Endothelial cell of umbilical vein (primary cell): ENCODE data around the gene SURF6. TPM values are rescaled to one million over a fixed set of nuclear protein-coding genes. Genes with fewer than 3 reads are reported as not detected.
"Not testable (repeated sequence)": the region's sequence is repeated elsewhere in the genome, so short reads cannot be mapped to it uniquely, and the experiment has no call there.

Source experiments
- BruUV-seq: library from RNA; stranded (reverse); fragments of 400-500 nt; replicated peaks from 2 replicates; lab custom pipeline; 2021; lab: Mats Ljungman, UMichigan
- CTCF ChIA-PET: fragments of 300-600, 350-600 bp; sonication (Branson Sonifier 250); formaldehyde crosslinking; loops from one replicate; lab custom pipeline; 2021; ENCODE audit warnings: antibody characterized with exemption, inconsistent platforms; lab: Charles Lee
- POLR2A ChIA-PET: fragments of 300-600, 350-600 bp; sonication (Branson Sonifier 250); formaldehyde crosslinking; loops from one replicate; lab custom pipeline; 2021; ENCODE audit warnings: antibody characterized with exemption, inconsistent platforms; lab: Charles Lee
- DNase-seq: peaks from one replicate; pipeline ENCODE4 v3.0.0-alpha.2; 2011; ENCODE audit warnings: low read depth, low spot score
- FAIRE-seq: peaks from 2 replicates; lab custom pipeline; 2011; peaks lifted over from hg19 to GRCh38; lab: Jason Lieb, UNC
- H2AFZ ChIP-seq: 2 replicates; pipeline ENCODE4 v1.6.0; 2012; ENCODE audit warnings: low read depth, low read length, control low read depth, inconsistent platforms
- H3K27ac ChIP-seq: 2 replicates; pipeline ENCODE4 v1.5.1; 2011; ENCODE audit warnings: low read depth, mild to moderate bottlenecking, control low read depth, low read length, moderate library complexity; ENCODE audit not compliant: insufficient read depth
- H3K27me3 ChIP-seq, 2 experiments: 2 replicates each; pipeline versions ENCODE4 v1.6.0 to v1.6.1; 2011; ENCODE audit warnings: low read length in 2 of 2, mixed read lengths in 1 of 2; ENCODE audit not compliant: control insufficient read depth in 2 of 2, insufficient read depth in 2 of 2
- H3K36me3 ChIP-seq, 2 experiments: 2 replicates in 1 of 2; 3 replicates in 1 of 2; pipeline ENCODE4 v1.5.1; 2011; ENCODE audit warnings: low read length in 2 of 2, mild to moderate bottlenecking in 1 of 2, moderate library complexity in 1 of 2; ENCODE audit not compliant: control insufficient read depth in 2 of 2, insufficient read depth in 2 of 2; ENCODE audit errors: extremely low read depth in 1 of 2
- H3K4me1 ChIP-seq: 3 replicates; pipeline ENCODE4 v1.5.1; 2011; ENCODE audit warnings: mild to moderate bottlenecking, low read length; ENCODE audit not compliant: control insufficient read depth, insufficient read depth; ENCODE audit errors: extremely low read depth
- H3K4me2 ChIP-seq: 2 replicates; pipeline ENCODE4 v1.6.1; 2011; ENCODE audit warnings: low read length, control low read depth, mixed read lengths; ENCODE audit not compliant: insufficient read depth
- H3K4me3 ChIP-seq, 3 experiments: fragments of 200-600 bp in 1 of 3; sonication (generic), shearing (Covaris generic) in 1 of 3; replicated peaks in 1 of 3; 2 replicates each; pipeline ENCODE4 v1.5.1; 2011 to 2016; ENCODE audit warnings: control low read depth in 3 of 3, low read length in 3 of 3, mild to moderate bottlenecking in 2 of 3, inconsistent platforms in 1 of 3, low read depth in 1 of 3, moderate library complexity in 1 of 3; ENCODE audit not compliant: insufficient read depth in 1 of 3
- H3K79me2 ChIP-seq: 2 replicates; pipeline ENCODE4 v1.6.0; 2012; ENCODE audit warnings: low read length, inconsistent platforms; ENCODE audit not compliant: control insufficient read depth, insufficient read depth
- H3K9ac ChIP-seq: replicated peaks from 2 replicates; pipeline ENCODE3; 2011; ENCODE audit warnings: low read length, control low read depth; ENCODE audit not compliant: insufficient read depth; ENCODE audit errors: extremely low read depth
- H3K9me1 ChIP-seq: replicated peaks from 3 replicates; pipeline ENCODE4 v1.6.0; 2011; ENCODE audit warnings: mild to moderate bottlenecking, low read length; ENCODE audit not compliant: control insufficient read depth, insufficient read depth; ENCODE audit errors: extremely low read depth
- H3K9me3 ChIP-seq: replicated peaks from 2 replicates; pipeline ENCODE4 v1.5.1; 2012; ENCODE audit warnings: low read length, inconsistent platforms; ENCODE audit not compliant: control insufficient read depth, insufficient read depth
- H4K20me1 ChIP-seq: replicated peaks from 2 replicates; pipeline ENCODE3; 2011; ENCODE audit warnings: mild to moderate bottlenecking, low read length; ENCODE audit not compliant: control insufficient read depth, insufficient read depth; ENCODE audit errors: extremely low read depth
- POLR2AphosphoS5 ChIP-seq: IDR thresholded peaks from 2 replicates; pipeline ENCODE4 v1.6.1; 2012; ENCODE audit warnings: low read depth, mild to moderate bottlenecking, control low read depth, low read length, moderate library complexity; ENCODE audit not compliant: insufficient read depth
- dilution Hi-C: fragments of 300-500 bp; cut with MboI; formaldehyde crosslinking; loops from one replicate; pipeline ENCODE4 v1.15.0; 2019; ENCODE audit warnings: low sequenced_read_pairs; ENCODE audit not compliant: extremely low pct_ligation_motif_present
- intact Hi-C: fragments of 100-400 bp; cut with micrococcal nuclease; formaldehyde crosslinking; loops from one replicate; pipeline ENCODE4 v1.10.0; 2022
- polyA plus RNA-seq, 4 experiments: library from polyadenylated mRNA; depleted of rRNA in 3 of 4; stranded (reverse) in 3 of 4; unstranded in 1 of 4; fragments of >200 nt; gene quantifications; 2 replicates each; pipeline versions ENCODE4 v1.2.1 to v1.2.3, GENCODE V29; 2011 to 2012; ENCODE audit warnings: missing spikeins in 1 of 4
- total RNA-seq: library from RNA; stranded (reverse); gene quantifications from 2 replicates; pipeline ENCODE4 v1.2.3, GENCODE V29; 2021
- TF ChIP-seq, protein P1 (sequence below), 2 donors: IDR thresholded peaks; 1 replicate in 1 of 2; 2 replicates in 1 of 2; pipeline ENCODE4 v1.5.1; 2011; ENCODE audit warnings: low read length in 2 of 2, mild to moderate bottlenecking in 2 of 2, moderate library complexity in 2 of 2, control low read depth in 1 of 2, inconsistent platforms in 1 of 2, low read depth in 1 of 2; ENCODE audit not compliant: insufficient read depth in 1 of 2; ENCODE audit errors: extremely low read depth in 1 of 2

Gene SURF6
- total and polyA plus RNA-seq, 2 donors (not counting 3 experiments of a cell fraction or from before 2014, with no cell fraction given): 4.9 to 16.0 TPM

DNA sequence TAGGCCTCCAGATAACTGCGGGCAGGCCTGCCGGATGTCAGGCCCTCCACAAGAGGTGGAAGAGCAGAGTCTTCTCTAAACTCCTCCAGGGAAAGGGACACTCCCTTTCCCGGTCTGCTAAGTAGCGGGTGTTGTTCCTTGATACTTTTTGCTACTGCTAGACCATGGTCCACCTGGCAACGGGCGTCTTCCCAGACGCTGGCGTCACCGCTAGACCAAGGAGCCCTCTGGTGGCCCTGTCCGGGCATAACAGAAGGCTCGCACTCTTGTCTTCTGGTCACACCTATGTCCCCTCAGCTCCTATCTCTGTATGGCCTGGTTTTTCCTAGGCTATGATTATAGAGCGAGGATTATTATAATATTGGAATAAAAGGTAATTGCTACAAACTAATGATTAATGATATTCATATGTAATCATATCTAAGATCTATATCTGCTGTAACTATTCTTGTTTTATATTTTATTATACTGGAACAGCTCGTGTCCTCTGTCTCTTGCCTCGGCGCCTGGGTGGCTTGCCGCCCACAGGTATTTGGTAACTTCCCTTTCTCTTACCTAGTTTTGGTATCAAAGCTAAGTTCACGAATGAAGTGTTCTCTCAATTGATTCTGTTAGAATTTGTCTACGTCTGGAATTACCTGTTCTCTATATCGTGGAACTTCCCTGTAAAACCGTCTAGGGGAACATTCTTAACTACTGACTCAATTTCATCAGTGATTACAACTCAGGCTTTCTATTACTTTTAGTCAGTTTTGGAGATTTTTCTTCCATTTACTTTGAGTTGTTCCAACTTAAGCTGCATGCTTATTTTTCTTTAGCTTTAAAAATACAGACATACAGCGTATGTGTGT lies 6.5 kb downstream of the SURF6 start:
- DNase-seq, H3K79me2 ChIP-seq, POLR2A ChIA-PET, H3K4me2 ChIP-seq, H3K4me1 ChIP-seq, dilution Hi-C loops, H3K9me3 ChIP-seq, H3K9ac ChIP-seq, H3K27me3 ChIP-seq, H2AFZ ChIP-seq, H4K20me1 ChIP-seq, H3K27ac ChIP-seq, BruUV-seq, H3K4me3 ChIP-seq, H3K9me1 ChIP-seq: not testable (repeated sequence)
- FAIRE-seq: peak; percentile 8
- TF ChIP-seq, protein P1, sequence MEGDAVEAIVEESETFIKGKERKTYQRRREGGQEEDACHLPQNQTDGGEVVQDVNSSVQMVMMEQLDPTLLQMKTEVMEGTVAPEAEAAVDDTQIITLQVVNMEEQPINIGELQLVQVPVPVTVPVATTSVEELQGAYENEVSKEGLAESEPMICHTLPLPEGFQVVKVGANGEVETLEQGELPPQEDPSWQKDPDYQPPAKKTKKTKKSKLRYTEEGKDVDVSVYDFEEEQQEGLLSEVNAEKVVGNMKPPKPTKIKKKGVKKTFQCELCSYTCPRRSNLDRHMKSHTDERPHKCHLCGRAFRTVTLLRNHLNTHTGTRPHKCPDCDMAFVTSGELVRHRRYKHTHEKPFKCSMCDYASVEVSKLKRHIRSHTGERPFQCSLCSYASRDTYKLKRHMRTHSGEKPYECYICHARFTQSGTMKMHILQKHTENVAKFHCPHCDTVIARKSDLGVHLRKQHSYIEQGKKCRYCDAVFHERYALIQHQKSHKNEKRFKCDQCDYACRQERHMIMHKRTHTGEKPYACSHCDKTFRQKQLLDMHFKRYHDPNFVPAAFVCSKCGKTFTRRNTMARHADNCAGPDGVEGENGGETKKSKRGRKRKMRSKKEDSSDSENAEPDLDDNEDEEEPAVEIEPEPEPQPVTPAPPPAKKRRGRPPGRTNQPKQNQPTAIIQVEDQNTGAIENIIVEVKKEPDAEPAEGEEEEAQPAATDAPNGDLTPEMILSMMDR (IDR thresholded peaks at IDR 0.05; ENCODE audit: extremely low read depth in 1 of 2, insufficient read depth in 1 of 2, low read depth in 1 of 2, low read length in 2 of 2): peak; percentile 13 to 53
- peak; percentile 39 for TF ChIP-seq POLR2AphosphoS5
- peaks cover 11 to 38% of the 10 kb centered on the region in 2 experiments for H3K36me3 ChIP-seq
- CTCF ChIA-PET: interaction anchor here (0.8 to 5.6 kb wide), 21 partner anchors 9 to 169 kb away, joined by 3 to 128 read pairs (median 4); partner anchors contain the start of genes MED22 and RPL7A
- intact Hi-C loops: loop anchor here (1.0 to 2.0 kb wide), 2 partner anchors 91 to 144 kb away; no protein-coding TSS in a partner anchor
